DMS153 treated with DMSO at 0.1 percent for 48 hours (cell line): ENCODE results near the gene MMP28.

ENCODE experiments used
- DNase-seq: peaks from one replicate; lab custom pipeline; 2025; ENCODE audit not compliant: unreplicated experiment; lab: John Stamatoyannopoulos, UW

Gene MMP28, protein sequence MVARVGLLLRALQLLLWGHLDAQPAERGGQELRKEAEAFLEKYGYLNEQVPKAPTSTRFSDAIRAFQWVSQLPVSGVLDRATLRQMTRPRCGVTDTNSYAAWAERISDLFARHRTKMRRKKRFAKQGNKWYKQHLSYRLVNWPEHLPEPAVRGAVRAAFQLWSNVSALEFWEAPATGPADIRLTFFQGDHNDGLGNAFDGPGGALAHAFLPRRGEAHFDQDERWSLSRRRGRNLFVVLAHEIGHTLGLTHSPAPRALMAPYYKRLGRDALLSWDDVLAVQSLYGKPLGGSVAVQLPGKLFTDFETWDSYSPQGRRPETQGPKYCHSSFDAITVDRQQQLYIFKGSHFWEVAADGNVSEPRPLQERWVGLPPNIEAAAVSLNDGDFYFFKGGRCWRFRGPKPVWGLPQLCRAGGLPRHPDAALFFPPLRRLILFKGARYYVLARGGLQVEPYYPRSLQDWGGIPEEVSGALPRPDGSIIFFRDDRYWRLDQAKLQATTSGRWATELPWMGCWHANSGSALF

GRCh38 chr17:35795007-35795870, at the start of gene MMP28:
MMP28 (minus strand) TSS chr17:35795641; CDS start chr17:35795377, 264 bp downstream.
- DNase-seq, result no peak

GRCh38 chr17:35844547-35844946, 49.1 kb upstream of the MMP28 start:
- no peak for DNase-seq

- DNase-seq, result no peak
Observed at GRCh38 chr17:35843698-35844097, 48.3 kb upstream of the MMP28 start.

- DNase-seq, result no peak
Observed at GRCh38 chr17:35842239-35842638, 46.8 kb upstream of the MMP28 start.

DNA sequence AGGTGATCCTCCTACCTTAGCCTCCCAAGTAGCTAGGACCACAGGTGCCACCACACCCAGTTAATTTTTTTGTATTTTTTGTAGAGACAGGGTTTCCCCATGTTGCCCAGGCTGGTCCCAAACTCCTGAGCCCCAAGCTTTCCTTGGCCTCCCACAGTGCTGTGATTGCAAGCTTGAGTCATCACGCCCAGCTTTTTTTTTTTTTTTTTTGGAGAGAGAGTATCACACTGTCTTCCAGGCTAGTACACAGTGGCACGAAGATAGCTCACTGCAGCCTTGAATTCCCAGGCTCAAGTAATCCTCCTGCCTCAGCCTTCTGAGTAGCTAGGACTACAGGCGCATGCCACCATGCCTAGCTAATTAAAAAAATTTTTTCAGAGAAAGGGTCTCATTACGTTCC, 46.1 kb upstream of the MMP28 start:
- DNase-seq, result no peak

DNA sequence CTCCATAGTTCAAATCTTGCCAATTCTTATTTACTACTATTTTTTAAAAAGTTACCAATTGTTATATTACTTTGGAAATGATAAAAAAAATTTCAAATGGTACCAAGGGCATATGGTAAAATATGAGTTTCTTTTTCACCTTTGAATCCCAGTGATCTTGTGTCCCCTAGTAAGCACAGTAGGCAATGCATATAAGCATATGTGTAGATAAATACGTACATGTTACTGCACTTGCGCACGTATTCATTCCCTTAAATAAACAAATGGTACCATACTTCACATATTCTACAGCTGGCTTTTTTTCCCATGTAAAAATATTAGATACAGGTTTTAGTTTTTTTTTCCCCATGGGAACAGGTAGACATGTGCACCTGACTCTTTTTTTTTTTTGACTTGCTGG, 45.7 kb upstream of the MMP28 start:
- DNase-seq, result no peak

DNA sequence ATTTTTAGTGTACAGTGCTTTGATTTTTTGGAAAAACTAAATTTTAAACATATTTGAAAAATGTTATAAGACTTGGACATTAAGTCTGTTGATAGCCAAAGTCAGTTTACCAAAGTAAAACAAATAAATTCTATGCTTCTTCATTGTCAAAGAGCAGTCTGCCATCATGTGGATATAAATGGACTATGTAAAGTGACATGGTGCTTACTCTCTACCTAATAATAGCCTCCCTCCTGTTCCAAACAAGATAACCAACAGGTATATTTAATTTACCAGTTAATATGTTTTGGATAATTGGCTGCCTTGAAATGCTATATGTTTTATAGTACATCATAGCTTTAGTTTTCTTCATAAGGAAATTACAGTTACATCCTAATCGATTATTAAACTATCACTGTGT, 29.8 kb upstream of the MMP28 start:
- DNase-seq, result no peak

- DNase-seq, result no peak
Observed at GRCh38 chr17:35821308-35821707, 25.9 kb upstream of the MMP28 start.

DNA sequence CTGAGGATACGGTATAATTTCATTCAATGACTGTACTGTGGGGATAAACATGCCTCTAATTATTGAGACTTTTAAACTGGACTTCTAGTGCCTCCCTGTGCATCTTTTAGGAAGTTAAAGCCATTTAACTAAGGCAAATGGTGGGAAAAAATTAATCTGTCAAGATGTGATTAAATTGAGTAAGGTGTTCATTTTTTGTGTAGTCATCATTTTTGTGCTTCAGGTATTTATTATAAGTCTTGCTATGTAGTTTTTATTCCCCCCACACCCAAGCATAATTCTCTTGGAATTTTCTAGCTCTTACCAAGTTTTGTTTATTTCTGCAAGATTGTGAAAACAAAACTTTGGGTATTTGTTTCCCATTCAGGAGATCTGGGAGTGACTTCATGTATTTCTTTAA, 24.0 kb upstream of the MMP28 start:
- DNase-seq, result no peak

GRCh38 chr17:35817196-35817595, 21.8 kb upstream of the MMP28 start:
- DNase-seq, result no peak

GRCh38 chr17:35816723-35817122, 21.3 kb upstream of the MMP28 start:
- no peak for DNase-seq

DNA sequence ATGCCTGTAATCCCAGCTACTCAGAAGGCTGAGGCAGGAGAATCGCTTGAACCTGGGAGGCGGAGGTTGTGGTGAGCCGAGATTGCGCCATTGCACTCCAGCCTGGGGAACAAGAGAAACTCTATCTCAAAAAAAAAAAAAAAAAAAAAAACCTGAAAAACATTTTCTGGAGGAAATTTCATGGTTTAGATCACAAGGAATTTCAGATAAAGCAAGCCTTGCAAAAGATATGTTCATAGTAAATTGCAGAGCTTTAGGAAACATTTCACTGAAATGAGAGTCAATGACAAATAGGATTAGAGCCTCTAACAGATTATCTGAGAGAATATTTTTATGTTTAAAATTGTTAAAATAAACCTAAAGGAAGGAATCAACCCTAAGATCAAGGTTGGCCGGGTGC, 17.0 kb upstream of the MMP28 start:
- DNase-seq, result no peak

DNA sequence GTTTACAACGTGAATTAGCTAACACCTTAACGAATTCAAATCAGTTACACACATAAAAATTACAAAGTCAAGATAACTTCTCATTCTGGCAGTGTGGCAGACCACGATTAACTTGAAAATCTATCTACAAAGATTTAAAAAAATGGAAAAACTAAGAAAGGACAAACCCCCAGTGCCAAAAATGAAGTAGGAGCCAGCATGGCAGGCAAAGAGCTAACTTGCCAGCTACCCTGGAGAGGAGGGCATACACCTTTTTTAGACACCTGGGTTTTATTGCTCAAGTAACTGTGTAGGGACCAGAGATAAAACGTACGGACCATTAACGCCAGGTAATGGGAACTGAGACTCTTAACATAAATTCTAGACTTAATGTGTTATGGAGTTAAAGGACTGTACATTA, 16.3 kb upstream of the MMP28 start:
- DNase-seq, result no peak

DNA sequence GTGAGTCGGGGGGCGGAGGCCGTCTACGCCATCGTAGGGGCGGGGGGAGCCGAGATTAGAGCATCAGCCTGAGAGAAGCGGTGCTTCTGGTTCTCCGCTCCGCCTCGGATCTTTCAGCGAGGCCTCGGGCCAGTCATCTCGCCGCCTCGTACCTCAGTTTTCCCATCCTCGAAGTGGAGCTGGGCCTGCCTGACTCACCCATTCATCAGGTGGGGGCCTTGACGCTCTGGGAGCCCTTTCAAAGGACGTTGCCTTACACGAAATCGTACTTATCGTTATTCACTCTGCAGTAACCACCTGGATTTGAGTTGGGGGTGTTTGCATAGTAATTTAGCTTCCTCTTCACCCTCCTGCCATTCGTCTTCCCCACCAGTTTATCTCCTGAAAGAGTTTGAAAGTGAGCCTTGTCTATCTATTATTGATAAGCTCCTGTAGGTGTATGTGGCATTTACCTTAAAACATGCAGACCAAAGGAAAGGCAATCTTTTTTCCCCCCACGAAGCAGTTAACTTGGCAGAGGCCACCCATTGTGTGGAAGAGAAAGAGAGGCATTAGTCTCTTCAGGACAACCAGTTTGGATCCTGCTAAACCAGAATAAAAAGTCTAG, 14.5 kb upstream of the MMP28 start:
- DNase-seq, result no peak

DNA sequence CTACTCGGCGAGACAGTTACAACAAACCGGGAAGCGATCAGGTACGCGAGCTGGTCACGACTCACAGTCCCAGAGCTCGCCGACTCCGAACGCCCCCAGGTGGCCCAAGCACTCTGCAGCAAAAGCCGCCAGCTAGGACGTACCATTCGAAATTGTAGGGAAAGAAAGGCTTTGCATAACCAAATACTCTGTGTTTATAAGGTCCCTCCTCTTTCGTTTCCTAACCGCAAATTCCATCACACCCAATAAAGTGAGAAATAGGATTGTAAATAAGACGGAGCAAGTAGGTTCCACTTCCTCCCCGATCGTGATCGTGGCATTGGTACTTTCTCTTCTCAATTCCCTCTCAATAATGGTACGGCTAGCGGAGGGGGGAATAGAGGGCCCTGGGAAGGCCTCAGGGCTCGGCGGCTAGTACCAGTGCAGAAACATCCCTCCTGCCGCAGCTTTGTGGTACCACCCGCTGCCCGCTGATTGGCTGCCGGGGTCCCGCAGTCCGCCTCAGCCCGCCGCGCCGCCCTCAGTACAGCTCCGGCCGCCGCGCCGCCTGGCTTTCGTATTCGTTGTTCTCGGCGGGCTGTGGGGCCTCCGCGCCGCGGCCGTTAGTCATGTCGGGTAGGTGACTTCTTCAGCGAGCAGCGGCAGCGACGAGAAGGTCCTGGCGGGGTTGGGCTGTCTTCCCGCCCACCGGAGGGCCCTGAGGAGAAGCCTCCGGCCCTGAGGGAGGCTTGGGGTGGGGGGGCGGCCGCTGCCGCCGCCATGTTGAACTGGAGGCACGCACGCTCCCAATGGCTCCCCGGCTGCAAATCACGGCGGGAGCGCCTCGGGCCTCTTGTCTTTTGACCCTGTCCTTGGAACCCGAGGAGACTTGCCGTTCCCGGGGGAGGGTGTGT, 13.8 kb upstream of the MMP28 start, which contains the start of gene TAF15:
Gene TAF15 (plus strand): TSS at position 523 of the 893 bp plus-strand sequence. CDS start 86 bp downstream, at position 609.
- DNase-seq, result peak; percentile 100

- no peak for DNase-seq
Observed at GRCh38 chr17:35808240-35808961, 13.0 kb upstream of the MMP28 start.

GRCh38 chr17:35807371-35808144, 12.1 kb upstream of the MMP28 start:
- no peak for DNase-seq

DNA sequence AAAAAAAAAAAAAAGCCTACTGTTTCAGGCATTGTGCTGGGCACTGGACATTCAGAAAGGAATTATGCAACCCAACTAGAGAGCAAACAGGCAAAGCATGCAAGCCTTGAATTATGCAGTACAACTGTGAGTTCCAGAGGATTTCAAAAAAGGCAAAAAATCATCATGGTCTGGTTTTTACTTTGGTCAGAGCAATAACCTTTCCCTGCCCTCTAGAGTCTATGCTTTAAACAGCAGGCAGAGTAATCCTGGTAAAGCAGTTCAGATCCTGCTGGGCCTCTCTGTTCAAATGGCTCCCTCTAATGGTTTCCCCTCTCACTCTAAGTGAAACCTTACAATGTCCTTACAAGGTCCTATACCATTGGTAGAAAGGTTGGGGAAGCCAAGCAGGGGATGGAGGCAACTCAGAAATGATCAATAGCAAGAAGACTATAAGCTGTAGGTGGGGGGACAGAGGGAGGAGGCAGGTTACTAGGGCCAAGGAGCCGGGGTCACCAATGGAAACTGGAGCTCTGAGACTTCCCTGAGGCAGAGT, 9.3 kb upstream of the MMP28 start:
- DNase-seq, result peak; percentile 54
